HG02943 (cell line): ENCODE results near the gene UBTF.
"Not testable (repeated sequence)": the region's sequence is repeated elsewhere in the genome, so short reads cannot be mapped to it uniquely, and the experiment has no call there.

Source experiments
- ATAC-seq: cut with Tn5 transposase; IDR thresholded peaks from one replicate; pipeline ENCODE4 v1.9.1; 2021; ENCODE audit warnings: mild to moderate bottlenecking, low read depth, moderate library complexity; ENCODE audit not compliant: unreplicated experiment

UBTF gene

GRCh38 chr17:44247440-44247841 lies 28.0 kb upstream of the UBTF start:
- no peak for ATAC-seq

- ATAC-seq = no peak
These were observed 21.7 kb upstream of the UBTF start for GRCh38 chr17:44241106-44241624.

- not testable (repeated sequence) for ATAC-seq
These were observed 18.4 kb upstream of the UBTF start for GRCh38 chr17:44237886-44238285.

GRCh38 chr17:44236444-44236991 lies 17.0 kb upstream of the UBTF start:
- no peak for ATAC-seq

GRCh38 chr17:44235583-44235936 lies 16.1 kb upstream of the UBTF start:
- ATAC-seq = no peak

- no peak for ATAC-seq
These were observed 14.1 kb upstream of the UBTF start for GRCh38 chr17:44233582-44233981.

- ATAC-seq = no peak
These were observed 12.6 kb upstream of the UBTF start for GRCh38 chr17:44232061-44232460.

- no peak for ATAC-seq
These were observed 10.7 kb upstream of the UBTF start for GRCh38 chr17:44230140-44230539.

GRCh38 chr17:44229090-44229489 lies 9.6 kb upstream of the UBTF start:
- no peak for ATAC-seq

GRCh38 chr17:44223541-44224071 lies 4.1 kb upstream of the UBTF start:
- no peak for ATAC-seq

- no peak for ATAC-seq
These were observed 2.8 kb upstream of the UBTF start for GRCh38 chr17:44222112-44222869.

GRCh38 chr17:44221862-44222111 lies 2.3 kb upstream of the UBTF start:
- ATAC-seq = no peak

GRCh38 chr17:44221084-44221861 lies 1.8 kb upstream of the UBTF start:
- ATAC-seq = no peak

GRCh38 chr17:44220213-44221083 lies 973 bp upstream of the UBTF start:
- ATAC-seq = no peak

GRCh38 chr17:44219108-44219615 lies 313 bp downstream of the UBTF start:
- ATAC-seq = peak; percentile 35

GRCh38 chr17:44218344-44219107 lies 949 bp downstream of the UBTF start:
- ATAC-seq = peak; percentile 35

- no peak for ATAC-seq
These were observed 1.6 kb downstream of the UBTF start for GRCh38 chr17:44217738-44218343.

GRCh38 chr17:44216694-44217093 lies 2.8 kb downstream of the UBTF start:
- ATAC-seq = no peak

- no peak for ATAC-seq
These were observed 3.3 kb downstream of the UBTF start for GRCh38 chr17:44216173-44216572.
